ENCODE results near the gene RPS25.
A peak's percentile ranks its signal among the peaks of the same experiment; 100 is the strongest.
"Not testable (repeated sequence)": the region's sequence is repeated elsewhere in the genome, so short reads cannot be mapped to it uniquely, and the experiment has no call there.

Gene RPS25

DNA sequence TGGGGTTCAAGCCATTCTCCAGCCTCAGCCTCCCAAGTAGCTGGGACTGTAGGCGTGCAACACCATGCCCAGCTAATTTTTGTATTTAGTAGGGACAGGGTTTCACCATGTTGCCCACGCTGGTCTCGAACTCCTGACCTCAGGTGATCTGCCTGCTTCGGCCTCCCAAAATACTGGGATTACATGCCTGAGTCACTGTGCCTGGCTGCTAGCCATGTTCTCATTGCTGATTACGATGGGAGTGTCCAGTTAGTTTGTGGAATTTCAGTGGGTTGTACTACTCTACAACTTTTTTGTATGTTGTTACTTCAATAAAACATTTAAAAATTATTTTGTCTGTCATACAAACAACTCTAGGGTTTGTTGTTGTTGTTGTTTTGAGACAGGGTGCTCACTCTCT is 44.6 kb upstream of the RPS25 start:
- no peak overlapping the region for H3K4me2 ChIP-seq (ENCODE audit: low read length)
- peaks cover 28% of the 10 kb centered on the region for H3K4me1 ChIP-seq (ENCODE audit: insufficient read depth, low read length, severe bottlenecking)
- H3K79me2 ChIP-seq (ENCODE audit: insufficient read depth, low read length), result peaks cover under 1% of the 10 kb centered on the region; the same call in 1 of the 2 replicates
- no peaks in the 10 kb centered on the region for H3F3A ChIP-seq (ENCODE audit: insufficient read depth, low read length)
- no peaks in the 10 kb centered on the region for H4K20me1 ChIP-seq (ENCODE audit: insufficient read depth, low read length)
- no peak overlapping the region for H3K4me3 ChIP-seq (ENCODE audit: low read depth, low read length, poor library complexity, severe bottlenecking)
- H2AFZ ChIP-seq (ENCODE audit: low read length), result no peak overlapping the region
- H3K9me2 ChIP-seq (ENCODE audit: low read depth, low read length), result no peaks in the 10 kb centered on the region
- H3K9me3 ChIP-seq (ENCODE audit: low read length), result no peaks in the 10 kb centered on the region
- no peaks in the 10 kb centered on the region for H3K27me3 ChIP-seq (ENCODE audit: insufficient read depth, low read length)
- TF ChIP-seq EZH2 (IDR thresholded peaks at IDR 0.05; ENCODE audit: borderline replicate concordance, low read length), result no peak
- no peaks in the 10 kb centered on the region for H3K36me3 ChIP-seq (ENCODE audit: insufficient read depth, low read length)
- H3K9ac ChIP-seq (ENCODE audit: low read length), result no peak overlapping the region
- no peak overlapping the region for H3K27ac ChIP-seq (ENCODE audit: low read depth, low read length, poor library complexity, severe bottlenecking)

GRCh38 chr11:119061256-119061655 is 43.1 kb upstream of the RPS25 start:
- H3K4me2 ChIP-seq (ENCODE audit: low read length), result no peak overlapping the region

GRCh38 chr11:119059128-119059527 is 41.0 kb upstream of the RPS25 start:
- H3K9ac ChIP-seq (ENCODE audit: low read length); H3K9me3 ChIP-seq (ENCODE audit: low read length); H3K4me3 ChIP-seq (ENCODE audit: low read depth, low read length, poor library complexity, severe bottlenecking); H4K20me1 ChIP-seq (ENCODE audit: insufficient read depth, low read length); H3K9me2 ChIP-seq (ENCODE audit: low read depth, low read length); H3F3A ChIP-seq (ENCODE audit: insufficient read depth, low read length); H3K79me2 ChIP-seq (ENCODE audit: insufficient read depth, low read length); H2AFZ ChIP-seq (ENCODE audit: low read length); H3K27me3 ChIP-seq (ENCODE audit: insufficient read depth, low read length); H3K27ac ChIP-seq (ENCODE audit: low read depth, low read length, poor library complexity, severe bottlenecking); H3K4me2 ChIP-seq (ENCODE audit: low read length): not testable (repeated sequence)
- peaks cover 16% of the 10 kb centered on the region for H3K36me3 ChIP-seq (ENCODE audit: insufficient read depth, low read length)
- H3K4me1 ChIP-seq (ENCODE audit: insufficient read depth, low read length, severe bottlenecking), result peaks cover 19% of the 10 kb centered on the region

More at GRCh38 chr11:119061256-119061655, 43.1 kb upstream of the RPS25 start:
- H3K36me3 ChIP-seq (ENCODE audit: insufficient read depth, low read length), result no peaks in the 10 kb centered on the region
- H3K9me2 ChIP-seq (ENCODE audit: low read depth, low read length), result no peaks in the 10 kb centered on the region
- no peak for TF ChIP-seq EZH2 (IDR thresholded peaks at IDR 0.05; ENCODE audit: borderline replicate concordance, low read length)
- TF ChIP-seq CTCF (IDR thresholded peaks at IDR 0.05; ENCODE audit: low read length), result no peak
- H4K20me1 ChIP-seq (ENCODE audit: insufficient read depth, low read length), result no peaks in the 10 kb centered on the region
- peaks cover 24% of the 10 kb centered on the region for H3K4me1 ChIP-seq (ENCODE audit: insufficient read depth, low read length, severe bottlenecking)
- no peaks in the 10 kb centered on the region for H3K27me3 ChIP-seq (ENCODE audit: insufficient read depth, low read length)
- H3K27ac ChIP-seq (ENCODE audit: low read depth, low read length, poor library complexity, severe bottlenecking), result no peak overlapping the region
- H3K79me2 ChIP-seq (ENCODE audit: insufficient read depth, low read length), result peaks cover 3% of the 10 kb centered on the region; the same call in 1 of the 2 replicates
- H3K9ac ChIP-seq (ENCODE audit: low read length), result no peak overlapping the region
- no peaks in the 10 kb centered on the region for H3K9me3 ChIP-seq (ENCODE audit: low read length)
- H2AFZ ChIP-seq (ENCODE audit: low read length), result no peak overlapping the region
- H3K4me3 ChIP-seq (ENCODE audit: low read depth, low read length, poor library complexity, severe bottlenecking), result no peak overlapping the region
- H3F3A ChIP-seq (ENCODE audit: insufficient read depth, low read length), result no peaks in the 10 kb centered on the region

DNA sequence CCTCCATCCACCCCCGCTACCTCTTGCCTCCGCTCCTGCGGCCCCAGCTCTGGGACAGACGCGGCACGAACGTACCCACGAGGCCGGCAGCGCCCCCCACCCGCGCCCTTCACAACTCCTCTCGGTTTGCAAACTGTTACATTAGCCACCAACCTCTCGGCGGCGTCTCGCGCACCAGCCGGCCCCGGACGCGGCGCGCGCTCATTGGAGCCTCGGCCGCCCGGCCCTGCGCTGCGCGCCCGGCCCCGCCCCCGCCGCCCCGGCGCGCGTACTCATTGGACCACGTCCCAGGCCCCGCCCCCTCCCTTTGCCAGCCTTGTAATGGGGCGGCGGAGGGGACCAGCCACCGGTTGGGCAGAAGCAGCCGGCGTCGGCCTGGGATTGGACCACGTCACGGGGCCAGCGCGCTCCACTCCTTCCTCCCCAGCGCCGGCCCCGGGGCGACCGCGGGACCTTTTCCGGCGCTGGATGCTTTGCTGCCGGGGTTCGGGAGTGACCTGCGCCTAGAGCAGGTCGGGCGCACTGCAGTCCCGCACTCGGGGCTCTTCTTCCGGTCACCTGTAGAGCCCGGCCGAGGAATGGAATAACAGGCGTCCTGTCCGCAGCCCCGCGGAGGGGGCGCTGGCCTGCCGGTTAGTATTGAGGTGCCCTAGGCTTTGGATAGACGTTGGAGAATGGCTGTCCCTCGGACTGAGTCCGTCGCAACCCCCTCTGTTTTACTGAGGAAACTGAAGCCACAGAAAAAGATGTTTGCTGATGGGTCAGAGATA is 39.0 kb upstream of the RPS25 start, which contains the start of gene HYOU1:
TSS of gene HYOU1 (minus strand) at position 206 of the 770 bp plus-strand sequence. CDS start 1,045 bp downstream, outside the sequence.
- Histone ChIP-seq H3K79me2 (ENCODE audit: insufficient read depth, low read length) (peaks cover 7% of the 10 kb centered on the region; the same call in 1 of the 2 replicates), H4K20me1 (ENCODE audit: insufficient read depth, low read length) (no peaks in the 10 kb centered on the region), H3K9me3 (ENCODE audit: low read length) (no peaks in the 10 kb centered on the region), H3K27me3 (ENCODE audit: insufficient read depth, low read length) (no peaks in the 10 kb centered on the region), H3K27ac (ENCODE audit: low read depth, low read length, poor library complexity, severe bottlenecking) (peak within 1 kb of the TSS; percentile 44), H3K4me2 (ENCODE audit: low read length) (peak within 1 kb of the TSS; percentile 98), H3K9ac (ENCODE audit: low read length) (peak within 1 kb of the TSS; percentile 95), H3K36me3 (ENCODE audit: insufficient read depth, low read length) (peaks cover 36% of the 10 kb centered on the region), H3F3A (ENCODE audit: insufficient read depth, low read length) (no peaks in the 10 kb centered on the region), H3K4me1 (ENCODE audit: insufficient read depth, low read length, severe bottlenecking) (peaks cover 17% of the 10 kb centered on the region), H2AFZ (ENCODE audit: low read length) (no peak within 1 kb of the TSS), H3K9me2 (ENCODE audit: low read depth, low read length) (no peaks in the 10 kb centered on the region), H3K4me3 (ENCODE audit: low read depth, low read length, poor library complexity, severe bottlenecking) (peak within 1 kb of the TSS; percentile 91)
- no peak for TF ChIP-seq EZH2 (IDR thresholded peaks at IDR 0.05; ENCODE audit: borderline replicate concordance, low read length)
- peak; percentile 11; the same call in 1 of the 2 replicates for TF ChIP-seq CTCF (IDR thresholded peaks at IDR 0.05; ENCODE audit: low read length)

All from OCI-LY1 (cell line).